Right atrium auricular region (tissue), 2 donors: ENCODE data around the gene TMEM95. TPM values are rescaled to one million over a fixed set of nuclear protein-coding genes. Genes with fewer than 3 reads are reported as not detected.

Experiments used
- DNase-seq: peaks from one replicate; pipeline ENCODE4 v3.0.0-alpha.2; 2019; ENCODE audit warnings: low spot score
- H3K27ac ChIP-seq, 2 donors: fragments of 200-600 bp; sonication (generic); 1 replicate in 1 of 2; 2 replicates in 1 of 2; pipeline ENCODE4 v1.5.1; 2016 to 2019
- H3K27me3 ChIP-seq, 2 donors: fragments of 200-600 bp; sonication (generic); one replicate each; pipeline versions ENCODE4 v1.5.1 to v1.6.0; 2017 to 2019
- H3K36me3 ChIP-seq: fragments of 200-600 bp; sonication (generic); one replicate; pipeline ENCODE4 v1.5.1; 2016
- H3K4me1 ChIP-seq, 2 donors: fragments of 200-600 bp; sonication (generic); one replicate each; pipeline versions ENCODE4 v1.5.1 to v1.6.0; 2017 to 2019
- H3K4me3 ChIP-seq, 2 donors: fragments of 200-600 bp; sonication (generic); 1 replicate in 1 of 2; 2 replicates in 1 of 2; pipeline ENCODE4 v1.5.1; 2017 to 2019; ENCODE audit warnings: mild to moderate bottlenecking in 1 of 2, moderate library complexity in 1 of 2
- H3K9me3 ChIP-seq, 2 donors: fragments of 200-600 bp; sonication (generic); one replicate each; pipeline ENCODE4 v1.5.1; 2019
- CTCF ChIP-seq, 2 donors: fragments of 200-600 bp; sonication (generic); IDR thresholded peaks; one replicate each; pipeline ENCODE4 v1.5.1; 2019; ENCODE audit warnings: antibody characterized with exemption in 2 of 2
- total RNA-seq, 2 donors: library from RNA; depleted of rRNA; stranded (reverse); fragments of >200 nt; gene quantifications; one replicate each; pipeline ENCODE4 v1.1.0, GENCODE V29; 2016

TMEM95 gene
- total RNA-seq, 2 donors from 2014 or later, result not detected

- DNase-seq, result no peak
- H3K36me3 ChIP-seq, result peaks cover 20% of the 10 kb centered on the region
- H3K27ac ChIP-seq, result peak overlapping the region; percentile 91
- H3K4me1 ChIP-seq, result peaks cover 0 to 22% of the 10 kb centered on the region in 2 donors
- H3K27me3 ChIP-seq, result no peaks in the 10 kb centered on the region
- TF ChIP-seq CTCF (IDR thresholded peaks at IDR 0.05), result no peak
- no peaks in the 10 kb centered on the region for H3K9me3 ChIP-seq
- peak overlapping the region; percentile 64 to 84 for H3K4me3 ChIP-seq
Measured at GRCh38 chr17:7392696-7393612, 38.0 kb downstream of the TMEM95 start.

GRCh38 chr17:7393613-7394451 lies 38.9 kb downstream of the TMEM95 start:
- H3K27me3 ChIP-seq, result no peaks in the 10 kb centered on the region
- H3K4me1 ChIP-seq, result peaks cover 0 to 22% of the 10 kb centered on the region in 2 donors
- H3K9me3 ChIP-seq, result no peaks in the 10 kb centered on the region
- DNase-seq, result no peak
- TF ChIP-seq CTCF (IDR thresholded peaks at IDR 0.05), result no peak
- peaks cover 19% of the 10 kb centered on the region for H3K36me3 ChIP-seq
- peak overlapping the region; percentile 64 to 84 for H3K4me3 ChIP-seq
- peak overlapping the region; percentile 91 for H3K27ac ChIP-seq

- H3K36me3 ChIP-seq, result peaks cover 11% of the 10 kb centered on the region
- H3K4me3 ChIP-seq, result peak within 1 kb of the TSS; percentile 64 to 84
- no peaks in the 10 kb centered on the region for H3K9me3 ChIP-seq
- DNase-seq, result peak; percentile 80
- peak in 1 of 2 donors; percentile 51 for TF ChIP-seq CTCF (IDR thresholded peaks at IDR 0.05)
- H3K27me3 ChIP-seq, result no peaks in the 10 kb centered on the region
- peaks cover 0 to 22% of the 10 kb centered on the region in 2 donors for H3K4me1 ChIP-seq
- H3K27ac ChIP-seq, result peak within 1 kb of the TSS; percentile 91
Measured at GRCh38 chr17:7394452-7395191, 39.7 kb downstream of the TMEM95 start, which contains the start of gene PLSCR3. TSS of gene PLSCR3 (minus strand) at chr17:7394525. CDS start at chr17:7394110, 415 bp downstream.

- Histone ChIP-seq H3K27ac (no peak overlapping the region), H3K4me3 (no peak overlapping the region), H3K36me3 (no peaks in the 10 kb centered on the region), H3K27me3 (no peaks in the 10 kb centered on the region), H3K9me3 (no peaks in the 10 kb centered on the region), H3K4me1 (peaks cover 0 to 22% of the 10 kb centered on the region in 2 donors)
- no peak for TF ChIP-seq CTCF (IDR thresholded peaks at IDR 0.05)
- DNase-seq, result no peak
Measured at GRCh38 chr17:7396147-7396546, 41.2 kb downstream of the TMEM95 start.

- DNase-seq, result no peak
- Histone ChIP-seq H3K4me3 (no peak overlapping the region), H3K27me3 (no peaks in the 10 kb centered on the region), H3K27ac (no peak overlapping the region), H3K9me3 (no peaks in the 10 kb centered on the region), H3K36me3 (no peaks in the 10 kb centered on the region), H3K4me1 (peaks cover 0 to 25% of the 10 kb centered on the region in 2 donors)
- no peak for TF ChIP-seq CTCF (IDR thresholded peaks at IDR 0.05)
Measured at GRCh38 chr17:7398612-7399011, 43.7 kb downstream of the TMEM95 start.
